Central memory CD4-positive, alpha-beta T cell (primary cell): Measurements from ENCODE around the gene NEK11.
A peak's percentile ranks its signal among the peaks of the same experiment; 100 is the strongest.
"Not testable (repeated sequence)": the region's sequence is repeated elsewhere in the genome, so short reads cannot be mapped to it uniquely, and the experiment has no call there.

Source experiments
- DNase-seq: peaks from one replicate; pipeline ENCODE4 v3.0.0; 2022

NEK11 gene

DNA sequence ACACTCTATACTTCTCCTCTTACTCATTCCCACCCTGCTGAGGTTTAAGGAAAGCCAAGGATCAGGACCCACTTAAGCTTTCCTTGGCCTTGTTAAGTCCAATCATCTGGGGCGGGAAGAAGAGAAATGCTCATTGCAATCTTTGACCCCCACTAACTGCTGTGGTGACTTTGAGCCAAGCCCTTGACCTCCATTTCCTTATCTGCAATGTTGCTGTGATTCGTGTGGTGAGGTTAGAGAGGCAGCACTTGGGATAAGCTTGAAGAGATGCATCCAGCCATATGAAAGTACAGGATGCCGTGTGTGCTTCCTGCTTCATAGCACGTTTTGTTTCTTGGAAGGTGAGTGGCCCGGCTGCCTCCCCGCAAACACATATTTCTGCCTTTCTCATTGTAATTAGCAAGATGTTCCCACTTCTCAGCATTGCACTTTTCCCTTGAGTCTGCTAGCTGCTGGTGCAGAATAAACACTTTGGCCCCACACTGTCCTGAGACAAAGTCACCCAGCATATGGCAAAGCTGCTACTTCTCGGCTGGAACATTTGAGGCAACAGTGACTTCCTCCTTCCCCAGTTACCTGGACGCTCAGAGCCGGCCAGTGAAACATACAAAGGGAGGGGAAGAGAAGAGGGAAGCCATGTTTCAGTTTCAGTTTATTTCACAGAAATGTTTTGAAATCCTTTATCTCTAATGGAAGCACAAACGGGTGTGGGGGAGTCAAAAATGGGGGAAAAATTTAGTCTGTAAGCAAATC lies 344.4 kb downstream of the NEK11 start:
- DNase-seq: no peak

DNA sequence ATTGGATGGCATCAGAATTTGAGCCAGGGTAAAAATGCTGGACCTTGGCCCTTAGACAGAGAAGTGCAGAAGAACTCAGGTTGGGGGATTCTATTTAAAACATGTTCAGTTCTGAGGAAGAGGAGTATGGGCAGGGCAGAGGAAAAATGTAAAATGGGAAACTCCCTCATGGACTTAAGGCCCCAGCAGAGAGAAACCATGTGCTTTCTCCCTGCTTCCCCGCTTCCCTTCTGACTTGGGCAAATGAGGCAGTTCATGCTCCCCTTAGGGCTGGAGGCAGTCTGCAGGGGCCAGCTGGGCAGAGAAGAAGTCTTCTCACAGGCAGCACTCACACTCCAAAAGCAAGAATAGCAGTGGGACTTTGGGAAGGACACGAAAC lies 345.0 kb downstream of the NEK11 start:
- DNase-seq: no peak

DNA sequence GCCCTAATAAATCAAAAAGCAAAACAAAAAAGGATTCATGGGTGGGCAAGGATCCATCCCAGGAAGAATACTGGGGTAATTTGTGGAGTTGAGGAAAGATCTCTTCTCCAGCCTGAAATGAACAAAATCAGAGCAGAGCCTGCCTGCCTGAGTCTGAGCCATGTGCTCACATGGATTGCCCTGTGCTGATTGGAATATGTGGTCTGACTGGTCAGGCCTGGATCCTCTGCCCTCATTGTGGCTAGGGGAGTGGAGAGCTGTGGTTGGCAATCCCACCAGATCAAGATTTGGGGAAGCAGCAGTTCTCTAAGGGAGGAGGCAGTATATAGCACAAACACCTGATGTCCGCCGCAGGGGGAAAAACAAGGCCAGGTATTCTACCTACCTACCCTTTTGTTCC lies 348.1 kb downstream of the NEK11 start:
- no peak for DNase-seq

DNA sequence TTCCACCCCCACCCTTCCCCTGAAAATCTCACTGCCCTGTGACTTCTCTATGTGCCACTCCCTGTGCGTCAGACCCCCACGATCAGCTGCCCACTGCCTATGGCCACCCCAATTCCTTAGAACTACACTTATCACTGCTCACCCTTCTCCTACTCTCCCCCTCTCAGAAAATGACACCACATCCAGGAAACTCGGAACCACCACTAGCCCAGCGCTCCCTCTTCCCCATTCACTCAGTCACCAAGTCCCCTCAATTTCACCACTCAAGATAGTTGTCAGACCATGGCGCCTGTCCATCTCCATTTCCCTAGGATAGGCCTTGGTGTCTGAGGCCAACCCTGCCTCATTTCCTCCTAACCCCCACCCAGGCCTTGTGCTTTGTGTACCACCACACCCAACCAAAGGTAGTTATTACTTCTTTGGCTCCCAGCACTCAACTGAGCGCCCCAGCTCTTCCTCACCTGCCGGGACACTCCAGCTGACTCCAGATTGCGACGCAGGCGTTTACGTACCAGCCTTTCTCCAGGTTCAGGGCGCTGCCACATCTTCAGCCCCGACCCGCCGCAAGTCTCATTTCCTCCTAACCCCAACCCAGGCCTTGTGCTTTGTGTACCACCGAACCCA lies 354.3 kb downstream of the NEK11 start:
- DNase-seq: not testable (repeated sequence)

DNA sequence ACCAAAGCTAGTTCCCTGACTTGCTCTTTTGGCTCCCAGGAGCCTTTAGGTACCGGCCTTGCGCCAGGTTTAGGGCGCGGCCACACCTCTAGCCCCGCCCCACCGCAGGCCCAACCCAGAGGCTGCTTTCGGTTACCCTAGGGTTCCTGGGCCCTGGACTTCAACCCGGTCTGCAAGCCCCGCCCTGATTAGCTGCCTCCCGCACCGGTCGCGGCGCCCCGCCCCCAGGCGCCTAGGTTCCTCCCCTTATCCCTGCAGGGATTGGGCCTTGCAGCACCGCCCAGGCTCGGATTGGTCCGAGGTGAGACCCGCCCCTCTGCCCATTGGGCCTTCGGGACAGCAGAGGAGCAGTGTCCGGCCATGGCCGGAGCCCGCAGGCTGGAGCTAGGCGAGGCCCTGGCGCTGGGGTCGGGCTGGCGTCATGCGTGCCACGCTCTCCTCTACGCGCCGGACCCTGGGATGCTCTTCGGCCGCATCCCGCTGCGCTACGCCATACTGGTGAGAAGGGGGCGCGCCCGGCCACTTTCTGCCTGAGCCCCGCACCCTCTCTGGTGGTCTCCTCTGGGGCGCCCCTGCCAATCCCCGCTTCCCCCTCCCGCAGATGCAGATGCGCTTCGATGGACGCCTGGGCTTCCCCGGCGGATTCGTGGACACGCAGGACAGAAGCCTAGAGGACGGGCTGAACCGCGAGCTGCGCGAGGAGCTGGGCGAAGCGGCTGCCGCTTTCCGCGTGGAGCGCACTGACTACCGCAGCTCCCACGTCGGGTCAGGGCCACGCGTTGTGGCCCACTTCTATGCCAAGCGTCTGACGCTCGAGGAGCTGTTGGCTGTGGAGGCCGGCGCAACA lies 355.0 kb downstream of the NEK11 start, which contains the start of gene NUDT16:
Gene NUDT16 (plus strand): TSS at position 330 of the 847 bp plus-strand sequence. CDS start 31 bp downstream, at position 361.
- peak; percentile 91 for DNase-seq

DNA sequence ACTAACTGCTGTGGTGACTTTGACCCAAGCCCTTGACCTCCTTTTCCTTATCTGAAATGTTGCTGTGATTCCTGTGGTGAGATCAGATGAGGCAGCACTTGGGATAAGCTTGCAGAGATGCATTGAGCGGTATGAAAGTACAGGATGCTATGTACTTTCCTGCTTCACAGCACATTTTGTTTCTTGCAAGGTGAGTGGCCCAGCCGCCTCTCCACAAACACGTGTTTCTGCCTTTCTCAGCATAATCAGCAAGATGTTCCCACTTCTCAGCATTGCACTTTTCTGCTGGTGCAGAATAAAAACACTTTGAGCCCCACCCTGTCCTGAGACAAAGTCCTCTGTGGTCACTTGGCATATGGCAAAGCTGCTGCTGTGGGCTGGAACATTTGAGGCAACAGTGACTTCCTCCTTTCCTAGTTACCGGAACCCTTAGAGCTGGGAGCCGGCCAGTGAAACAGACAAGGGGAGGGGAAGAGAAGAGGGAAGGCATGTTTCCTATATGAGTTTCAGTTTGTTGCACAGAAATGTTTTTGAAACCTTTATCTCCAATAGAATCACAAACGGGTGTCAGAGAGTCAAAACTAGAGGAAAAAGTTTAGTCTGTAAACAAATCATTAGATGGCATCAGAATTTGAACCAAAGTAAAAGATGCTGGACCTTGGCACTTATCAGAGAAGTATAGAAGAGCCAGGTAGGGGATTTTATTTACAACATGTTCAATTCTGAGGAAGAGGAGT lies 359.9 kb downstream of the NEK11 start:
- DNase-seq: no peak

DNA sequence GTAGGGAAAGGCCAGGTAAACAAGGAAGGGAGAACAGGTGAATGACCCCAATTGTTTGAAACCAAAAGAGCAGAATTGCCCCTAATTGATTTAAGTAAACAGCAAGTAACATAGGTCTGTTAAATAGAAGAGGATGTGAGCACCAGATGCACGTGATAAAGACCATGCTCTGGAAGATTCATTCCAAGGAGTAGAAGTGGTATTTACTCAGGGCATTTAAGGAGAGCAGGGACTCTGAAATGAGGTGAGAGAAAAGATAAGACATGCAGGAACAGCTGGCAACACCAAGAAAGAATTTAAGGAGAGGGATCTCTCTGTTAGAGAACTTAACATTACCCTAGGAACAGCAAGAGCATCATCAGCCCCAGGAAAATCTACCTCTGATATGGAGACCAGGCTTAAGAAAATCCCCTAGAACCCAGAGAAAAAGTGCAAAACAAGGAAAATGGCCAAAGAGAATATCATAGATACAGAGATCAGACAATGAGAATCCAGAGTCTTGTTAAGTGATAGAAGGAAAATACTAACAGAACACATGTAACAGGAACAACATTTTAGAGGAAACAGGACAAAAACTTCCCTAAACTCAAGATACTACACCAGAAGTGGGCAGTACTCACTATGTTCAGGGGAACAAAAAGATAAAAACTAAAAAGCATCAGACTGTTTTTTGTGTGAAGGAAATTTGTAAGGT lies 361.3 kb downstream of the NEK11 start:
- DNase-seq: no peak

DNA sequence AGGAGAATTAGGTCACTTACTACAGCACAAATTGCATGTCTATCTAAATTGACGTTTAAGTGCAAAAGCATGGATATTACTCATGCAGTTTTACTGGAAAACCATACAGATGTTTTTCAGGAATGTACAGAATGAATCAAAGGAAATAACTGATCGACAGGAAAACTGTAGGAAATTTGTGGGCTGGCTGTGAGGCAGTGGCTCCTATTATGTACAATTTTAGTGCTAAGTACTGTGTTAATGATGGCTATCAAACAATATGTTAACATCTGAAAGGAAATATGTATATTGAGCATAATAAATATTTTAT lies 361.8 kb downstream of the NEK11 start:
- DNase-seq: no peak

DNA sequence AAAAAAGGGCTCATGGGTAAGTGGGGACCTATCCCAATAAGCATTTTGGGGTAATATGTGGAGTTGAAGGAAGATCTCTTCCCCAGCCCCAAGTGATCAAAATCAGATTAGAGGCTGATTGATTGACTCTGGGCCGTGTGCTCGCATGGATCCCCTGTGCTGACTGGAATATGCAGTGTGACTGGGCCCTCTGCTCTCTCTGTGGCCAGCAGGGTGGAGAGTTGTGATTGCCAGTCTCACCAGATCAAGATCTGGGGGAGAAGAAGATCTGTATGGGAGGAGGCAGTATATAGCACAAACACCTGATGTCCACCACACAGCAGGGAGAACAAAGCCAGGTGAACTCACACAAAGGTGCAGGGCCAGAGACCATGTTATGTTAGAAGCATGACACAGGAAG lies 363.7 kb downstream of the NEK11 start:
- no peak for DNase-seq

DNA sequence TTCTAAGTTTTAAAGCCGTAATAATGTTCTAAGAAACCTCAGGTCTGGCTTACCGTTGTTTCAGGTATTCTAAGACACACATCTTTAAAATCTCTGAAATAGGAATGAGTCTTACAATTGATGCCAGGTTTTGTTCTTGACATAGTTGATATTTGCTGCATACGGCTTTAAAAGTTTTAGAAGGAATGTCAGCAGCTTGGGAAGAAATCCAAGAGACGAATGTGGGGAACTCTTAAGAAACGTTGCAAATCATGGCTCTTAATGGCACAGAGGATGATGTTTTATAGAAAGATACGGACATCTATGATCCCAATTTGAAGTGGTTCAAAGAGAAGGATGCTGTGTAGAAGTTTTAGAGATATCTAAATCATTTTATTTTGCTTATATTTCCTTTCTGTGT lies 366.4 kb downstream of the NEK11 start:
- DNase-seq: no peak

DNA sequence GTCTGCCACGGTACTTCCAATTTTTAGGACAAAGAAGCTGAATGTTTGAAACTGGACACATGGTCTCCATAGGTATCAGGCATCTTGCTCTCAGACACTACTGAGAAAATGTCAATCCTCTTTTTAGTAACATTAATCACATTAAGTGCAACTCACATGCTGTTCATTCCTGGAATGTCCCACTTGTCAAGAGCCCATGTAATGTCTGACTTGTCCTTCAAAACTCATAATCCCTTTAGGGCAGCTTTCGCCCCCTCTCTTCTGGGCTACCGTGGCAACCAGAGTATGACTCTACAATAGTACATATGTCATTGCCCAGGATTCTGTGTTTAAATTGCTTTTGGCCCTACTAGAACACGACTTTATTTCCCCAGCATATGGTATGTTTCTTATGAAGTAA lies 367.2 kb downstream of the NEK11 start:
- DNase-seq: no peak

DNA sequence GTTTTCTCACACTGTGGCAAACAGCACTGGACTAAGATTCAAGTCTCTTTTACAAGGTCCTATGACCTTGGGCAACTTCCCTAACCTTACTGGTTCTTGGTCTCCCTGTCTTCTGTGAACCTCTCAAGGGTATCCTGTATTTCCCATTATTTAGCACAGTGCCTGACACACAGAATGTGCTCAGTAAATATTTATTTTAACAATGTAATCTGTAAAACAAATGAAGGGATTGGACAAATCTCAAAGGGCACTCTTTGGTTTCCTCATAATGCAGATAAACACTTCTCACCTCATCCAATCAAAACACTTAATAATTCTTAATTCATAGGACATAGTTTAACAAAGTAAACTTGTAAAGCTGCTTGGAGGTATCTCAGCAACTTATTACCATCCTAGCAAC lies 367.7 kb downstream of the NEK11 start:
- DNase-seq: no peak

DNA sequence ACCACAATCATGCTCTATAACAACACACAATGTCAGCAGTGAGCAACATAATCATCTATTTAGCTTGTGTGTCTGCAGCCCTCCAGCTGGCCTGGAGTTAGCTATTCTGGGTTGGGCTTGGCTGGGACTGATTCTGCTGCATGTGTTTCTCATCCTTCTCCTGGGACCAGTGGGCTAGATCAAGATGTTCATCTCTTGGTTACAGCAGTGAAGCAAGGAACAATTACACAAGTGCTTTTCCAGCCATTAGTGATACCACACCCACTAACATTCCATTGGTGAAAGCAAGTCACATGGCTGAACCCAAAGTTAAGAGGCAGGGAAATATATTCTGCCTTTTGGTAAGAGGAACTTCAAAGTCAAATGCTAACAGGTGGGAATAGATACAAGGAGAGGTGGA lies 369.5 kb downstream of the NEK11 start:
- no peak for DNase-seq

DNA sequence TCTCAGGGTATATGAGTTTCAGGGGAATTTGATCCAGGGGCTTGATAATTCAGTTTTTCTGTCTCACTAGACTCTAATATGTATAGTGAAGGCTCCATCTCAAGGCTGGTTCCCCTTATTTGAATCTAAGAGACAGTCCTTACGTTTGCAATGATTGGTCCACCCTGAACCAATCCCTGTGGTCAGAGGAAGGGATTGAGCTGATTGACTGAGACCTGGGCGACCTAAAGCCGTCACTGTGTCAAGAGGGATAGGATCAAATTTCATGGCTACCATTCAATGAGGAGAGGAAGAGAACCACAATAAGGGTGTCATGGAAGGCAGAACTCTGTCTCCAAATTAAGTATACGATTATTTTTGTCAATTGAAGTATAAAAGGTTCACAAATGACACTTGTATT lies 371.2 kb downstream of the NEK11 start:
- no peak for DNase-seq
